Suprapubic skin (tissue), 3 donors: ENCODE data around the gene LRP1B.

Experiments
- CTCF ChIP-seq, 2 donors: fragments of 200-600 bp in 1 of 2; fragments of 450-650 bp in 1 of 2; sonication (generic) in 1 of 2; IDR thresholded peaks; one replicate each; pipeline ENCODE4 v1.5.1; 2016 to 2019; ENCODE audit warnings: antibody characterized with exemption in 2 of 2, mild to moderate bottlenecking in 1 of 2, moderate library complexity in 1 of 2
- POLR2A ChIP-seq, 2 donors: fragments of 450-650 bp; IDR thresholded peaks; one replicate each; pipeline ENCODE4 v1.6.1; 2017; ENCODE audit warnings: antibody characterized with exemption in 2 of 2, mild to moderate bottlenecking in 2 of 2, moderate library complexity in 2 of 2

DNA sequence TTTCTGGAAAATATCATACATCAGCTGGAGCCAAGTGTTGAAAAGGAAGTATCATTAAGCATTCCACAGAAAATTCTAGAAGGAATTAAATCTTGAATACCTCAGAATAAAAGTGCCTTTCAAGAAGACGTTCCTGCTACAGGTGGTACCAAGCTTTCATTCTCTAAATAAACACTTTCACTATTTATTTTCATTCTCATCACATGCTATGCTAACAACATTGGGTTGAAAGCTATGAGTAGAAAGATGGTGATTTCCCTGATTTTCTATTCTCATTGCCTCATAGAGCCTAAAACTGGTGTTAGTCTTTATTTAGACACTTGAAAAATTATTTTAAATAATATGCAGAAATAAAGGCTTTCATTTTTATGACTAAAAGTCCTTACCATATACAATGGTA lies 324.7 kb downstream of the LRP1B start:
- TF ChIP-seq CTCF (IDR thresholded peaks at IDR 0.05) (no peak), POLR2A (IDR thresholded peaks at IDR 0.05) (no peak)
